Glomerular endothelial cell (primary cell): ENCODE results near the gene PKP4. TPM values are rescaled to one million over a fixed set of nuclear protein-coding genes. Genes with fewer than 3 reads are reported as not detected.
"Not testable (repeated sequence)": the region's sequence is repeated elsewhere in the genome, so short reads cannot be mapped to it uniquely, and the experiment has no call there.

ENCODE experiments used
- DNase-seq: peaks from one replicate; pipeline ENCODE4 v3.0.0-alpha.2; 2011; ENCODE audit warnings: low read depth, low spot score; ENCODE audit errors: extremely low read depth
- total RNA-seq: library from RNA; depleted of rRNA; stranded (reverse); fragments of >200 nt; gene quantifications from 2 replicates; pipeline ENCODE4 v1.2.3, GENCODE V29; 2015

The PKP4 gene
- total RNA-seq, 1 donor from 2014 or later: 48.0 TPM

GRCh38 chr2:158464426-158465281, 7.9 kb downstream of the PKP4 start:
- DNase-seq: no peak

- DNase-seq: no peak
Observed at GRCh38 chr2:158467248-158467647, 10.5 kb downstream of the PKP4 start.

- DNase-seq: not testable (repeated sequence)
Observed at GRCh38 chr2:158472829-158473228, 16.1 kb downstream of the PKP4 start.

- DNase-seq: not testable (repeated sequence)
Observed at GRCh38 chr2:158473300-158473699, 16.5 kb downstream of the PKP4 start.

GRCh38 chr2:158473719-158474392, 17.1 kb downstream of the PKP4 start:
- no peak for DNase-seq

GRCh38 chr2:158474526-158475011, 17.8 kb downstream of the PKP4 start:
- DNase-seq: not testable (repeated sequence)

GRCh38 chr2:158477202-158477601, 20.4 kb downstream of the PKP4 start:
- DNase-seq: no peak

GRCh38 chr2:158478237-158478636, 21.5 kb downstream of the PKP4 start:
- no peak for DNase-seq

- DNase-seq: no peak
Observed at GRCh38 chr2:158478816-158479215, 22.1 kb downstream of the PKP4 start.

- no peak for DNase-seq
Observed at GRCh38 chr2:158481116-158481515, 24.4 kb downstream of the PKP4 start.

- no peak for DNase-seq
Observed at GRCh38 chr2:158482594-158482993, 25.8 kb downstream of the PKP4 start.

- peak; percentile 36 for DNase-seq
Observed at GRCh38 chr2:158484892-158485556, 28.3 kb downstream of the PKP4 start.

- no peak for DNase-seq
Observed at GRCh38 chr2:158486150-158486969, 29.6 kb downstream of the PKP4 start.

- DNase-seq: no peak
Observed at GRCh38 chr2:158486970-158487325, 30.2 kb downstream of the PKP4 start.

GRCh38 chr2:158487419-158487818, 30.7 kb downstream of the PKP4 start:
- no peak for DNase-seq

GRCh38 chr2:158488442-158489216, 31.9 kb downstream of the PKP4 start:
- DNase-seq: no peak

- no peak for DNase-seq
Observed at GRCh38 chr2:158489366-158490112, 32.8 kb downstream of the PKP4 start.

- no peak for DNase-seq
Observed at GRCh38 chr2:158491072-158491471, 34.3 kb downstream of the PKP4 start.

- no peak for DNase-seq
Observed at GRCh38 chr2:158493458-158493857, 36.7 kb downstream of the PKP4 start.
